ENCODE data around the gene SLC30A10. TPM values are rescaled to one million over a fixed set of nuclear protein-coding genes. Genes with fewer than 3 reads are reported as not detected.

The SLC30A10 gene
- total RNA-seq, 1 experiment from 2014 or later: 0.09 TPM

DNA sequence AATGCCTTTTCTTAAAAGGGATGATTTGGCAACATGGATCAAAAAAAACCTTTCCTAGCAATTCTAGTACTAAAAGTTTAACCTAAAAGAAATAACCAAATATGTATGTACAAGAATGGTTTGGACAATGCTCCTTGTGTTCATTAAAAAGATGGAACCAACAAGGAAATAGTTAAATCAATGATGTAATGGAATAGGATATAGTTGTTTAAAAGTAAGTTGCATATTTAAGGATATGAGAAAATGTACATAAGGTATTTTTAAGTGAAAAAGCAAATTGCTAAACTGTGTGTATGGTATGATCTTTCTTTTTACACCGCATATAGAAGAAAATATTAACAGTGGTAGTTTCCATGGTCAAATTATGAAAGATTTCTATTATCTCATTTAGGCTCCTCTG lies 12.1 kb downstream of the SLC30A10 start:
- H4K5ac ChIP-seq (ENCODE audit: insufficient read length, low read depth, low read length): no peak overlapping the region
- H2BK5ac ChIP-seq (ENCODE audit: insufficient read length, low read length): no peak overlapping the region
- no peak overlapping the region for H2BK12ac ChIP-seq (ENCODE audit: insufficient read length, low read depth, low read length)
- no peak overlapping the region for H2AK5ac ChIP-seq (ENCODE audit: insufficient read length, low read length)
- H4K8ac ChIP-seq (replicated peaks; ENCODE audit: insufficient read length, low read depth, low read length): no peak overlapping the region
- no peak overlapping the region for H4K91ac ChIP-seq (ENCODE audit: insufficient read length, low read depth, low read length)
- no peak overlapping the region for H2AFZ ChIP-seq (ENCODE audit: low read length)
- H3K14ac ChIP-seq (ENCODE audit: insufficient read depth, low read length): no peak overlapping the region
- Mint-ChIP-seq H3K36me3 (ENCODE audit: insufficient read depth in 1 of 3, low read depth in 3 of 3) (no peaks in the 10 kb centered on the region), H3K4me1 (peaks cover 8 to 12% of the 10 kb centered on the region in 2 experiments), H3K9me3 (no peaks in the 10 kb centered on the region), H3K4me3 (no peak overlapping the region), H3K27me3 (ENCODE audit: low read depth) (no peaks in the 10 kb centered on the region), H3K27ac (no peak overlapping the region)
- H3K4me1 ChIP-seq (ENCODE audit: insufficient read depth, low read length): no peaks in the 10 kb centered on the region
- no peaks in the 10 kb centered on the region for H4K20me1 ChIP-seq (ENCODE audit: control insufficient read depth, insufficient read depth, insufficient read length)
- no peaks in the 10 kb centered on the region for H3K79me1 ChIP-seq (ENCODE audit: insufficient read depth, low read depth, low read length, poor library complexity, severe bottlenecking)
- H3K23me2 ChIP-seq (ENCODE audit: insufficient read length, low read depth, low read length, poor library complexity, severe bottlenecking): no peaks in the 10 kb centered on the region
- no peak overlapping the region for H3K56ac ChIP-seq (ENCODE audit: insufficient read length, low read depth, low read length)
- H3K23ac ChIP-seq (ENCODE audit: insufficient read length, low read depth, low read length): no peak overlapping the region
- no peak for DNase-seq
- H3K9ac ChIP-seq (ENCODE audit: extremely low read depth, insufficient read length, low read length): no peak overlapping the region
- no peak overlapping the region for H3K27ac ChIP-seq (ENCODE audit: insufficient read length, low read depth, low read length)
- no peak overlapping the region for H3K4ac ChIP-seq (ENCODE audit: low read depth, low read length)
- TF ChIP-seq, protein P1, sequence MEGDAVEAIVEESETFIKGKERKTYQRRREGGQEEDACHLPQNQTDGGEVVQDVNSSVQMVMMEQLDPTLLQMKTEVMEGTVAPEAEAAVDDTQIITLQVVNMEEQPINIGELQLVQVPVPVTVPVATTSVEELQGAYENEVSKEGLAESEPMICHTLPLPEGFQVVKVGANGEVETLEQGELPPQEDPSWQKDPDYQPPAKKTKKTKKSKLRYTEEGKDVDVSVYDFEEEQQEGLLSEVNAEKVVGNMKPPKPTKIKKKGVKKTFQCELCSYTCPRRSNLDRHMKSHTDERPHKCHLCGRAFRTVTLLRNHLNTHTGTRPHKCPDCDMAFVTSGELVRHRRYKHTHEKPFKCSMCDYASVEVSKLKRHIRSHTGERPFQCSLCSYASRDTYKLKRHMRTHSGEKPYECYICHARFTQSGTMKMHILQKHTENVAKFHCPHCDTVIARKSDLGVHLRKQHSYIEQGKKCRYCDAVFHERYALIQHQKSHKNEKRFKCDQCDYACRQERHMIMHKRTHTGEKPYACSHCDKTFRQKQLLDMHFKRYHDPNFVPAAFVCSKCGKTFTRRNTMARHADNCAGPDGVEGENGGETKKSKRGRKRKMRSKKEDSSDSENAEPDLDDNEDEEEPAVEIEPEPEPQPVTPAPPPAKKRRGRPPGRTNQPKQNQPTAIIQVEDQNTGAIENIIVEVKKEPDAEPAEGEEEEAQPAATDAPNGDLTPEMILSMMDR (conservative IDR thresholded peaks at IDR 0.05): no peak
- H2BK120ac ChIP-seq (ENCODE audit: low read depth, low read length, poor library complexity, severe bottlenecking): no peak overlapping the region
- H3K27me3 ChIP-seq (ENCODE audit: insufficient read depth, low read length): no peaks in the 10 kb centered on the region
- no peak overlapping the region for H3K4me2 ChIP-seq (ENCODE audit: insufficient read depth, insufficient read length, low read length)
- no peak overlapping the region for H2BK15ac ChIP-seq (ENCODE audit: low read depth, low read length)
- no peak overlapping the region for H3T11ph ChIP-seq (ENCODE audit: low read length)
- no peaks in the 10 kb centered on the region for H3K9me3 ChIP-seq (ENCODE audit: control insufficient read depth, low read depth, low read length)
- no peaks in the 10 kb centered on the region for H3K79me2 ChIP-seq (ENCODE audit: insufficient read depth, low read length)
- WGBS (ENCODE audit: extremely low coverage, insufficient read length, low lambda C conversion rate): no CpG with 5 or more reads among the region's 1 CpG
- H3K18ac ChIP-seq (ENCODE audit: insufficient read length, low read depth, low read length): no peak overlapping the region
- no peak overlapping the region for H2BK20ac ChIP-seq (ENCODE audit: low read depth, low read length, poor library complexity, severe bottlenecking)
